Caco-2 (cell line): ENCODE results near the gene TAC4. TPM values are rescaled to one million over a fixed set of nuclear protein-coding genes. Genes with fewer than 3 reads are reported as not detected.

Source experiments
- BruUV-seq: library from RNA; stranded (reverse); fragments of 400-500 nt; replicated peaks from 2 replicates; lab custom pipeline; 2021; lab: Mats Ljungman, UMichigan
- CTCF ChIA-PET: fragments of 300-600 bp; sonication (Branson Sonifier 250); formaldehyde crosslinking; loops from one replicate; lab custom pipeline; 2022; ENCODE audit warnings: antibody characterized with exemption; lab: Charles Lee
- POLR2A ChIA-PET: fragments of 300-600 bp; sonication (Branson Sonifier 250); formaldehyde crosslinking; loops from one replicate; lab custom pipeline; 2022; ENCODE audit warnings: antibody characterized with exemption; lab: Charles Lee
- DNase-seq, 2 experiments: peaks; one replicate each; pipeline versions ENCODE4 v3.0.0 to v3.0.0-alpha.2; 2020 to 2022
- H3K27me3 ChIP-seq: replicated peaks from 2 replicates; pipeline ENCODE4 v1.6.0; 2011; ENCODE audit warnings: low read length; ENCODE audit not compliant: control insufficient read depth, insufficient read depth
- H3K36me3 ChIP-seq: 2 replicates; pipeline ENCODE4 v1.5.1; 2011; ENCODE audit warnings: low read length; ENCODE audit not compliant: control insufficient read depth, insufficient read depth
- H3K4me1 ChIP-seq: fragments of 250-450 bp; sonication (Bioruptor Pico); 2 replicates; pipeline ENCODE4 v1.5.1; 2020; ENCODE audit warnings: mild to moderate bottlenecking
- H3K4me3 ChIP-seq: 2 replicates; pipeline ENCODE4 v1.5.1; 2011; ENCODE audit warnings: low read depth, mild to moderate bottlenecking, control low read depth, low read length
- H3K9me3 ChIP-seq: fragments of 250-450 bp; sonication (Bioruptor Pico); 2 replicates; pipeline ENCODE4 v1.5.1; 2020; ENCODE audit warnings: mild to moderate bottlenecking, moderate library complexity
- H3K27ac Mint-ChIP-seq: one replicate; pipeline ENCODE4 v1.8.0; 2022; ENCODE audit warnings: mixed read lengths; ENCODE audit not compliant: unreplicated experiment
- H3K27me3 Mint-ChIP-seq: one replicate; pipeline ENCODE4 v1.8.0; 2022; ENCODE audit warnings: mixed read lengths; ENCODE audit not compliant: insufficient read depth, unreplicated experiment
- H3K36me3 Mint-ChIP-seq: one replicate; pipeline ENCODE4 v1.8.0; 2022; ENCODE audit warnings: mild to moderate bottlenecking, mixed read lengths; ENCODE audit not compliant: insufficient read depth, unreplicated experiment
- H3K4me1 Mint-ChIP-seq: one replicate; pipeline ENCODE4 v1.8.0; 2022; ENCODE audit warnings: low read depth, mixed read lengths; ENCODE audit not compliant: unreplicated experiment
- H3K4me3 Mint-ChIP-seq: one replicate; pipeline ENCODE4 v1.8.0; 2022; ENCODE audit warnings: mild to moderate bottlenecking, moderate library complexity, mixed read lengths; ENCODE audit not compliant: unreplicated experiment
- H3K9me3 Mint-ChIP-seq: one replicate; pipeline ENCODE4 v1.8.0; 2022; ENCODE audit warnings: mixed read lengths; ENCODE audit not compliant: unreplicated experiment
- CTCF ChIP-seq, 2 experiments: fragments of 200-600 bp in 1 of 2; IDR thresholded peaks; 1 replicate in 1 of 2; 2 replicates in 1 of 2; pipeline versions ENCODE4 v1.5.1 to v1.8.0; 2011 to 2022; ENCODE audit warnings: antibody characterized with exemption in 1 of 2, control low read depth in 1 of 2, inconsistent platforms in 1 of 2, low read depth in 1 of 2, low read length in 1 of 2, mild to moderate bottlenecking in 1 of 2, moderate library complexity in 1 of 2; ENCODE audit not compliant: insufficient read depth in 1 of 2, severe bottlenecking in 1 of 2, unreplicated experiment in 1 of 2
- intact Hi-C: fragments of 100-400 bp; cut with micrococcal nuclease; formaldehyde crosslinking; loops from one replicate; pipeline ENCODE4 v1.10.0; 2022; ENCODE audit not compliant: unreplicated experiment
- total RNA-seq: library from RNA; stranded (reverse); gene quantifications from 2 replicates; pipeline ENCODE4 v1.2.3, GENCODE V29; 2022

Gene TAC4
- total RNA-seq, 1 experiment from 2014 or later, result 17.1 TPM

- Mint-ChIP-seq H3K4me3 (no peak overlapping the region), H3K4me1 (peaks cover 13% of the 10 kb centered on the region)
These were observed 12.4 kb upstream of the TAC4 start for GRCh38 chr17:49859991-49860953.

GRCh38 chr17:49858796-49859195 is 10.9 kb upstream of the TAC4 start:
- no peaks in the 10 kb centered on the region for H3K9me3 ChIP-seq
- H3K4me3 ChIP-seq, result no peak overlapping the region
- Mint-ChIP-seq H3K9me3 (no peaks in the 10 kb centered on the region), H3K4me1 (peaks cover 7% of the 10 kb centered on the region), H3K4me3 (no peak overlapping the region), H3K27me3 (peaks cover 10% of the 10 kb centered on the region), H3K27ac (no peak overlapping the region), H3K36me3 (peaks cover 5% of the 10 kb centered on the region)
- TF ChIP-seq CTCF (IDR thresholded peaks at IDR 0.05; ENCODE audit: insufficient read depth in 1 of 2, low read depth in 1 of 2, low read length in 1 of 2, severe bottlenecking in 1 of 2, unreplicated experiment in 1 of 2), result no peak
- ChIA-PET POLR2A (no interaction called here), CTCF (no interaction called here)
- DNase-seq, result no peak
- no peaks in the 10 kb centered on the region for H3K27me3 ChIP-seq
- H3K36me3 ChIP-seq, result no peaks in the 10 kb centered on the region
- intact Hi-C loops, result no loop called here
- BruUV-seq, result no TSS peak
- peaks cover 11% of the 10 kb centered on the region for H3K4me1 ChIP-seq

More at GRCh38 chr17:49859991-49860953, 12.4 kb upstream of the TAC4 start:
- Histone ChIP-seq H3K4me1 (peaks cover 15% of the 10 kb centered on the region), H3K4me3 (no peak overlapping the region), H3K36me3 (no peaks in the 10 kb centered on the region), H3K9me3 (no peaks in the 10 kb centered on the region), H3K27me3 (no peaks in the 10 kb centered on the region)
- TF ChIP-seq CTCF (IDR thresholded peaks at IDR 0.05; ENCODE audit: insufficient read depth in 1 of 2, low read depth in 1 of 2, low read length in 1 of 2, severe bottlenecking in 1 of 2, unreplicated experiment in 1 of 2), result no peak
- H3K36me3 Mint-ChIP-seq, result peaks cover 5% of the 10 kb centered on the region
- POLR2A ChIA-PET, result no interaction called here
- intact Hi-C loops, result loop anchor here (2.0 kb wide), 1 partner anchor 93 kb away; no protein-coding TSS in a partner anchor
- no peak overlapping the region for H3K27ac Mint-ChIP-seq
- BruUV-seq, result no TSS peak
- peaks cover 5% of the 10 kb centered on the region for H3K27me3 Mint-ChIP-seq
- no peak for DNase-seq
- no peaks in the 10 kb centered on the region for H3K9me3 Mint-ChIP-seq
- CTCF ChIA-PET, result interaction anchor here (0.8 to 2.6 kb wide), 11 partner anchors 23 to 421 kb away, joined by 3 to 20 read pairs (median 4); partner anchors contain the start of genes COL1A1 and TMEM92

- no peaks in the 10 kb centered on the region for H3K36me3 ChIP-seq
- Mint-ChIP-seq H3K9me3 (no peaks in the 10 kb centered on the region), H3K36me3 (peaks cover 4% of the 10 kb centered on the region), H3K4me1 (no peaks in the 10 kb centered on the region), H3K27ac (no peak overlapping the region), H3K4me3 (no peak overlapping the region), H3K27me3 (peaks cover 10% of the 10 kb centered on the region)
- H3K27me3 ChIP-seq, result no peaks in the 10 kb centered on the region
- POLR2A ChIA-PET, result no interaction called here
- no peak for DNase-seq
- CTCF ChIA-PET, result no interaction called here
- peaks cover 7% of the 10 kb centered on the region; the same call in 1 of the 2 replicates for H3K4me1 ChIP-seq
- no peaks in the 10 kb centered on the region for H3K9me3 ChIP-seq
- TF ChIP-seq CTCF (IDR thresholded peaks at IDR 0.05; ENCODE audit: insufficient read depth in 1 of 2, low read depth in 1 of 2, low read length in 1 of 2, severe bottlenecking in 1 of 2, unreplicated experiment in 1 of 2), result no peak
- BruUV-seq, result no TSS peak
- H3K4me3 ChIP-seq, result no peak overlapping the region
- intact Hi-C loops, result loop anchor here (5.0 kb wide), 1 partner anchor 287 kb away; no protein-coding TSS in a partner anchor
These were observed 6.3 kb upstream of the TAC4 start for GRCh38 chr17:49854126-49854525.
